Parietal lobe (tissue), 1 donor: Measurements from ENCODE around the gene FTSJ3. TPM values are rescaled to one million over a fixed set of nuclear protein-coding genes. Genes with fewer than 3 reads are reported as not detected.

ENCODE experiments used
- total RNA-seq: library from RNA; depleted of rRNA; stranded (reverse); fragments of >200 nt; gene quantifications from one replicate; pipeline ENCODE4 v1.2.3, GENCODE V29; 2014

The FTSJ3 gene
- total RNA-seq: 46.0 TPM

GRCh38 chr17:63827002-63827800 is at the start of gene FTSJ3, which contains the start of gene PSMC5:
TSS of gene FTSJ3 (minus strand) at chr17:63827663. CDS start at chr17:63826902, 761 bp downstream.
TSS of gene PSMC5 (plus strand) at chr17:63827431. CDS start at chr17:63827491, 60 bp downstream.

DNA sequence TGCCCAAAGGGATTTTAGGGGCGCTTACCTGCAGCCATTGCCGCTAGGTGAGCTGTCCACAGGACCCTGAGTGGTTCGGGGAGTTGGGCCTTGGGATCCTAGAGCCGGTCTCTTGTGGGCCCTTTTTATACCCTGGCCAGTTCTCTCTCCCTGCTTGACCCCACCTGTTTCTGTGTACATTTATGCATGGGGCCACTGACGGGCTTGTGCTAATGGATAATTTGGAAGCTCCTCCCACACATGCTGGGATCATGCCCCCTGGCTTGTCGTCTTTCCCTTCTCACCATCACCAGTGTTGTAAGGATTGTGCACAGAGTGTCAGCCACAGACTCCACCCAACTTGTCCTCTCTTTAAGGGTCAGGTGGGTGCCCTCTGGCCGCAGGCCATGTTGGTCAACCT is 46.1 kb upstream of the FTSJ3 start, which contains the start of gene CSH2:
CSH2 (minus strand) TSS at position 101 of the 400 bp plus-strand sequence; CDS start at position 38, 63 bp downstream.

DNA sequence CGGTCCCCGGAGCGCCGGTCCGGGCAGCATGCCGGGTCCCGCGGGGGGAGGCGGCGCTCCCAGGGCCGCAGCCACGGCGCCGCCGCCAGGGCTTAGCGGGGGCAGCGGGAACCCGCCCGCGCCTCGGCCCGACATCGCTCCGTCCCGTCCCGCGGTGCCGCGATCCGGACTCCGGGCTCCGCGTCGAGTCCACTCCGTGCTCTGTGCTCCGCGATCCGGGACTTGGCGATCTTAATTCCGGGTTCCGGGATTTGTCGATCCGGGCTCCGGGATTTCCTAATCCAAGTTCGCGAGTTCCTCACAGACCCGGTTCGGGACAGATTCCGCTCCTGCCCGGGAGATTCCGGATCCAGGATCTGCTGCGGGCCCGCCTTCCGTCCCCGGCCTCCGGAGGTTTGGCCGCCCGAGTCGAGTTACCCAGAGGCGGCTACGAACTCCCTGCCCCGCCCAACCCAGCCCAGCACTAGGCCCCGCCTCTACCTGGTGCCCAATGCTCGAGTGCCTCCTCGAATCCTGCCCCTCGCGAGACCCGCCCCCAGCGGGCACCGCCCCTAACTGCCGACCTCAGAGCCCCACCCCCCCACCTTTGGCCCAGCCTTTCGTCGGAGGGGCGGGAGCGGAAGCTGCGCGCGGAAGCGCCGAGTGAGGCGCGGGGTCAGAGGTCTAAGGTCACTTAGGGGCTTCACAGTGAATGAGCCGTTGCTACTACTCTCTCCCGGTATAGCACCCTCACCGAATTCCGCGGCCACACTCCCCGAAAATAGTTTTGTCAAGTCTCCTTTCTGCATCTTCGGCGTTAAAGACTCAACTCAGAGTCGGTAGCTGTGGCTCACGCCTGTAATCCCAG is 15.3 kb upstream of the FTSJ3 start, which contains the start of gene SMARCD2:
SMARCD2 (minus strand) TSS at position 146 of the 847 bp plus-strand sequence; CDS start at position 135, 11 bp downstream.

GRCh38 chr17:63774141-63774968 is 53.1 kb downstream of the FTSJ3 start, which contains the start of gene DDX42:
TSS of gene DDX42 (plus strand) at chr17:63774170. CDS start at chr17:63787050, 12,880 bp downstream.

GRCh38 chr17:63773272-63774140 is 54.0 kb downstream of the FTSJ3 start, which contains the start of gene CCDC47:
TSS of gene CCDC47 (minus strand) at chr17:63773597. CDS start at chr17:63766175, 7,422 bp downstream.

Other genes starting within 250 kb of the FTSJ3 start
- 7.2 TPM for gene TACO1, start 226.8 kb downstream of the FTSJ3 start, total RNA-seq
- 45.4 TPM for gene MAP3K3, start 205.2 kb downstream of the FTSJ3 start, total RNA-seq
- 31.6 TPM for gene LIMD2, start 127.5 kb downstream of the FTSJ3 start, total RNA-seq
- 64.8 TPM for gene STRADA, start 85.9 kb downstream of the FTSJ3 start, total RNA-seq
- 47.0 TPM for gene CCDC47, start 54.1 kb downstream of the FTSJ3 start, total RNA-seq
- 155 TPM for gene DDX42, start 53.5 kb downstream of the FTSJ3 start, total RNA-seq
- gene PSMC5, start 232 bp downstream of the FTSJ3 start, total RNA-seq: 35.4 TPM
- gene SMARCD2, start 15.0 kb upstream of the FTSJ3 start, total RNA-seq: 16.6 TPM
- not detected for gene CSH2, start 46.0 kb upstream of the FTSJ3 start, total RNA-seq
- not detected for gene GH2, start 54.3 kb upstream of the FTSJ3 start, total RNA-seq
- not detected for gene CSH1, start 68.9 kb upstream of the FTSJ3 start, total RNA-seq
- not detected for gene CSHL1, start 83.6 kb upstream of the FTSJ3 start, total RNA-seq
- gene GH1, start 91.2 kb upstream of the FTSJ3 start, total RNA-seq: not detected
- gene CD79B, start 104.7 kb upstream of the FTSJ3 start, total RNA-seq: 0.63 TPM
- not detected for gene SCN4A, start 145.3 kb upstream of the FTSJ3 start, total RNA-seq
- 1.9 TPM for gene PRR29, start 170.7 kb upstream of the FTSJ3 start, total RNA-seq
- 6.6 TPM for gene ICAM2, start 193.0 kb upstream of the FTSJ3 start, total RNA-seq